ENCODE results near the gene TARS2. TPM values are rescaled to one million over a fixed set of nuclear protein-coding genes. Genes with fewer than 3 reads are reported as not detected.

TARS2 gene
- total and polyA plus RNA-seq, 2 donors, result 15.8 to 18.0 TPM

DNA sequence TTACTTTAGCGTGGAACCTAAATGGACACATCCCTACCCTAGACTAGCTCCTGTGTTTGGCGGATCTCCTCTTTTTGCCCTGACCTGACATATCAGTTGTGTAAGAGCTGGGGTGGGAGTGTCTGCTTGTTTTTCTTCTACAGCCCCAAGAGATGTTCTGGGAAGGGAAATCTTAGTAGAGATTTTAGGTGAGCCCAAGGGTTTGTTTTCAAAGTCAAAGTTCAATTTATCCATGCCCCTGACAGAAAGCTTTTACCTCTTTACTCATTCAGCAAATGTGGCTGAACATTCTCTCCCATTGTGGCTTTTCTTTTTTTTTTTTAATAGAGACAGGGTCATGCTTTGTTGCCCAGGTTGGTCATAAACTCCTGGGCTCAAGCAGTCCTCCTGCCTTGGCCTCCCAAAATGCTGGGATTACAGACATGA lies 7.3 kb upstream of the TARS2 start:
- 75% methylated on average over 2 of the region's 2 CpGs for WGBS
- H3K4me1 ChIP-seq (ENCODE audit: insufficient read depth), result peaks cover 2% of the 10 kb centered on the region
- no peak overlapping the region for H3K27ac ChIP-seq (ENCODE audit: low read depth)
- no peak for DNase-seq (ENCODE audit: extremely low spot score)
- no peaks in the 10 kb centered on the region for H3K36me3 ChIP-seq (ENCODE audit: insufficient read depth)
- no peak overlapping the region for H3K4me3 ChIP-seq (ENCODE audit: low read depth, low read length)

GRCh38 chr1:150484431-150484830 lies 2.8 kb upstream of the TARS2 start:
- 83% methylated on average over 5 of the region's 5 CpGs for WGBS
- H3K4me1 ChIP-seq (ENCODE audit: insufficient read depth), result no peaks in the 10 kb centered on the region
- no peak overlapping the region for H3K27ac ChIP-seq (ENCODE audit: low read depth)
- no peaks in the 10 kb centered on the region for H3K36me3 ChIP-seq (ENCODE audit: insufficient read depth)
- DNase-seq (ENCODE audit: extremely low spot score), result no peak
- no peak overlapping the region for H3K4me3 ChIP-seq (ENCODE audit: low read depth, low read length)

DNA sequence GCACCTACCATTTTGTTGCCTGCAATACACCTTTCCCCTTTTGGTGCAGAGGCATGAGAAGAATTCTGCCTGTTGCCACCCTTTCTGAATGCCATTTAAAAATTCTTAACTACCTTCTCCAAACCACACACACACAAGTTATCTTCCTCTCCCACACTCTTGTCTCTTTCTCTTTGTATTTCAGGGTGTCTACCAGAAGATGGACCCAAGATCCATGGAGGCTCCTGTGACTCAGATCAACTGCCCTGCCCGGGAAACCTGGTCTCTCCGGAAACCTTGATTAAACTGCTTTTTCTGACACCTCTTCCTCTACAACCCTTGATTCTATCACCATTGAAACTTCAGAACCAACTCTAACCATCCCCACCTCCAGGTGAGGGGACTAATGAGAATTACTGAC lies 2.4 kb upstream of the TARS2 start:
- WGBS, result 17% methylated on average over 2 of the region's 2 CpGs
- Histone ChIP-seq H3K4me3 (ENCODE audit: low read depth, low read length) (no peak overlapping the region), H3K27ac (ENCODE audit: low read depth) (no peak overlapping the region), H3K36me3 (ENCODE audit: insufficient read depth) (no peaks in the 10 kb centered on the region), H3K4me1 (ENCODE audit: insufficient read depth) (no peaks in the 10 kb centered on the region)
- DNase-seq (ENCODE audit: extremely low spot score), result no peak

DNA sequence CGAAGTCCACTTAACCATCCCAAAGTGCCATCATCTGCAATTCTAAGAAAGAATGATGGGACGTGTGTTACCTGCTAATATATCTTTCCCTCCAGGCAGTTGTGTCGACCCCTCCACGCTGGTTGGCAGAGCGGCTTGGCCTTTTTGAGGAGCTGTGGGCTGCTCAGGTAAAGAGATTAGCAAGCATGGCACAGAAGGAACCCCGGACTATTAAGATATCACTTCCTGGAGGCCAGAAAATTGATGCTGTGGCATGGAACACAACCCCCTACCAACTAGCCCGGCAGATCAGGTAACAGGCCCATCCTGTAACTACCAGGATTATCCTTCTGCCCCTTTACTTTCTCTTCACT lies 520 bp downstream of the TARS2 start:
- peaks cover 3% of the 10 kb centered on the region for H3K36me3 ChIP-seq (ENCODE audit: insufficient read depth)
- peak overlapping the region; percentile 58 for H3K4me3 ChIP-seq (ENCODE audit: low read depth, low read length)
- WGBS, result 6% methylated on average over 7 of the region's 7 CpGs
- H3K27ac ChIP-seq (ENCODE audit: low read depth), result no peak overlapping the region
- DNase-seq (ENCODE audit: extremely low spot score), result no peak
- no peaks in the 10 kb centered on the region for H3K4me1 ChIP-seq (ENCODE audit: insufficient read depth)

DNA sequence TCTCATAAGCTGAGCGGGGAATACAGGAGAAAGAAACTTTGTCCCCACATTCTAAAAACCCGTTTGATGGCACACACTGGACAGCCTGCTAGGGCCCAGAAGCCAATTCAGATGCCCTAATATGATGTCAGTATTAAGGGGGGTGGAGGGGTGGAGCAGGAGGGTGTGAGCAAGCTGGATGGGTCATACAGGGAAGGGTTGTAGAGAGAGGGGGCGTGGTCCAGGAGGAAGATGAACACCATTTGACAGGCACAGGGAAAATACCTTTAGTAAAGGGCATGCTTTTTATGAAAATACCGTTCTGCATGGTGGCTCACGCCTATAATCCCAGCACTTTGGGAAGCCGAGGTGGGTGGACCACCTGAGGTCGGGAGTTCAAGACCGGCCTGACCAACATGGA lies 6.0 kb downstream of the TARS2 start:
- no peak for DNase-seq (ENCODE audit: extremely low spot score)
- Histone ChIP-seq H3K4me1 (ENCODE audit: insufficient read depth) (no peaks in the 10 kb centered on the region), H3K36me3 (ENCODE audit: insufficient read depth) (peaks cover 3% of the 10 kb centered on the region), H3K4me3 (ENCODE audit: low read depth, low read length) (no peak overlapping the region), H3K27ac (ENCODE audit: low read depth) (no peak overlapping the region)
- WGBS, result 98% methylated on average over 8 of the region's 8 CpGs

DNA sequence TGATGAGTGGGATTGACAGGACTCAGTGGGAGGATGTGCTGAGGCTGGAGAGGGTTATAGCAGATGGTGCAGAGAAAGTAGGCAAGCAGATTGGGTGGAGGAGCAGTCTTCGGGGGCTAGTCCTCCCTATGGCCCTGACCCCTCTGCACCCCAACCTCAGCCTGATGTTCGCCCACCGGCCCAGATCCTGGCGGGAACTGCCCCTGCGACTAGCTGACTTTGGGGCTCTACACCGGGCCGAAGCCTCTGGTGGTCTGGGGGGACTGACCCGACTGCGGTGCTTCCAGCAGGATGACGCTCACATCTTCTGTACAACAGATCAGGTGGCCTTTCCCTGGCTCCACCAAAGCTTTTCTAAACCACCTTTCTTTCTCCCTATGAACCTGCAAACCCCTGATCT lies 11.1 kb downstream of the TARS2 start:
- DNase-seq (ENCODE audit: extremely low spot score), result no peak
- Histone ChIP-seq H3K36me3 (ENCODE audit: insufficient read depth) (no peaks in the 10 kb centered on the region), H3K4me1 (ENCODE audit: insufficient read depth) (no peaks in the 10 kb centered on the region), H3K4me3 (ENCODE audit: low read depth, low read length) (no peak overlapping the region), H3K27ac (ENCODE audit: low read depth) (no peak overlapping the region)
- WGBS, result 98% methylated on average over 10 of the region's 10 CpGs

DNA sequence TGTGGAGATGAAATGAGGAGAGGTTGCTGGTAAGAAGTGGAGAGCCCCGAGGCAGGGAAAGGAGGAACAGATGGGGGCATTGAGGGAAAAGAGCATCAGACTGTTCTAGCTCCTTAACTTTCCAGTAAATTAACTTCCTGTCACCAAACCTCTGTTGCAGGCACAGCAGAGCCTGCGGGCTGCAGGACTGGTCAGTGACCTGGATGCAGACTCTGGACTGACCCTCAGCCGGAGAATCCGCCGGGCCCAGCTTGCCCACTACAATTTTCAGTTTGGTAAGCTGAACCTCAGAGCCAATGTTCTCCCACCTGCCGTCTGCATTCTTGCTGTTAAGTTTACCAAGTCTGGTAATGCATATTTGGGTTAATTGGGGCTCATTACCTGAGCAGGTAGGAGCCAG lies 18.2 kb downstream of the TARS2 start:
- Histone ChIP-seq H3K4me3 (ENCODE audit: low read depth, low read length) (no peak overlapping the region), H3K4me1 (ENCODE audit: insufficient read depth) (no peaks in the 10 kb centered on the region), H3K27ac (ENCODE audit: low read depth) (no peak overlapping the region), H3K36me3 (ENCODE audit: insufficient read depth) (peaks cover 4% of the 10 kb centered on the region)
- no peak for DNase-seq (ENCODE audit: extremely low spot score)
- WGBS, result 93% methylated on average over 6 of the region's 6 CpGs

- Histone ChIP-seq H3K4me1 (ENCODE audit: insufficient read depth) (no peaks in the 10 kb centered on the region), H3K27ac (ENCODE audit: low read depth) (peak within 1 kb of the TSS; percentile 44), H3K36me3 (ENCODE audit: insufficient read depth) (peaks cover 4% of the 10 kb centered on the region), H3K4me3 (ENCODE audit: low read depth, low read length) (no peak within 1 kb of the TSS)
- 42% methylated on average over 7 of the region's 7 CpGs for WGBS
- DNase-seq (ENCODE audit: extremely low spot score), result no peak
These were observed 21.0 kb downstream of the TARS2 start, which contains the start of gene ECM1 for GRCh38 chr1:150507912-150508864. Gene ECM1, plus strand, starts transcription at chr1:150508109. Its CDS starts 101 bp downstream, at chr1:150508210.

DNA sequence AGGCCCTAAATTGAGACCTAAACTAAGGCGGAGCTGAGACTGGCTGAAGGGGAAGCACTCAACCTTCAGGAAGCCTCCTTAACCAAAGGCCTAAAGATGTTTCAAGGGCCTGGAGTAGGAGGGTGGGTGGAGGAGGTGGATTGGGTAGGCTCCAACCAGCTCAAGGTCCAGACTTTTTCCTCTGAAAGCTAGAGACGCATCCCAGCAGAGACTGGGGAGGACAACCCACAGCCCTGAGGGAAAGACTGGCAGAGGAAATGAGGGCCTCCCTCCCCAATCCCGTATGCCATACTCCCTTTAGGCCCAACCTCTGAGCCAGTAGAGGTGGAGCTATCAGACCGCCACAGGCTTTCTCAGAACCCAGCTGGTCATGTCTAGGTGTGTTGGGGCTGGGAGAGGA lies 21.8 kb downstream of the TARS2 start:
- DNase-seq (ENCODE audit: extremely low spot score), result no peak
- 62% methylated on average over 4 of the region's 4 CpGs for WGBS
- H3K36me3 ChIP-seq (ENCODE audit: insufficient read depth), result peaks cover 4% of the 10 kb centered on the region
- no peaks in the 10 kb centered on the region for H3K4me1 ChIP-seq (ENCODE audit: insufficient read depth)
- no peak overlapping the region for H3K4me3 ChIP-seq (ENCODE audit: low read depth, low read length)
- H3K27ac ChIP-seq (ENCODE audit: low read depth), result no peak overlapping the region

DNA sequence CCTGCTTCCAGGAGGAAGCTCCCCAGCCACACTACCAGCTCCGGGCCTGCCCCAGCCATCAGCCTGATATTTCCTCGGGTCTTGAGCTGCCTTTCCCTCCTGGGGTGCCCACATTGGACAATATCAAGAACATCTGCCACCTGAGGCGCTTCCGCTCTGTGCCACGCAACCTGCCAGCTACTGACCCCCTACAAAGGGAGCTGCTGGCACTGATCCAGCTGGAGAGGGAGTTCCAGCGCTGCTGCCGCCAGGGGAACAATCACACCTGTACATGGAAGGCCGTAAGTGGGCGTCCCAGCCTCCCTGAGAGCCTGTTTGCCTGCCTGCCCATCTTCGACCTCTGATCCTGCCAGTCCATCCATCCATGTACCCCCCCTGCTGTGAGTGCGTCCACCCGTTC lies 24.3 kb downstream of the TARS2 start:
- DNase-seq (ENCODE audit: extremely low spot score), result no peak
- WGBS, result 94% methylated on average over 12 of the region's 12 CpGs
- Histone ChIP-seq H3K27ac (ENCODE audit: low read depth) (no peak overlapping the region), H3K4me3 (ENCODE audit: low read depth, low read length) (no peak overlapping the region), H3K36me3 (ENCODE audit: insufficient read depth) (no peaks in the 10 kb centered on the region), H3K4me1 (ENCODE audit: insufficient read depth) (no peaks in the 10 kb centered on the region)

GRCh38 chr1:150511985-150512660 lies 24.9 kb downstream of the TARS2 start:
- DNase-seq (ENCODE audit: extremely low spot score), result no peak

GRCh38 chr1:150512846-150513245 lies 25.6 kb downstream of the TARS2 start:
- 44% methylated on average over 2 of the region's 2 CpGs for WGBS
- no peak overlapping the region for H3K4me3 ChIP-seq (ENCODE audit: low read depth, low read length)
- H3K27ac ChIP-seq (ENCODE audit: low read depth), result no peak overlapping the region
- no peaks in the 10 kb centered on the region for H3K4me1 ChIP-seq (ENCODE audit: insufficient read depth)
- no peaks in the 10 kb centered on the region for H3K36me3 ChIP-seq (ENCODE audit: insufficient read depth)
- no peak for DNase-seq (ENCODE audit: extremely low spot score)

More at GRCh38 chr1:150511985-150512660, 24.9 kb downstream of the TARS2 start:
- Histone ChIP-seq H3K27ac (ENCODE audit: low read depth) (no peak overlapping the region), H3K4me1 (ENCODE audit: insufficient read depth) (no peaks in the 10 kb centered on the region), H3K4me3 (ENCODE audit: low read depth, low read length) (no peak overlapping the region), H3K36me3 (ENCODE audit: insufficient read depth) (no peaks in the 10 kb centered on the region)
- 87% methylated on average over 17 of the region's 17 CpGs for WGBS

GRCh38 chr1:150513351-150513791 lies 26.2 kb downstream of the TARS2 start:
- H3K4me1 ChIP-seq (ENCODE audit: insufficient read depth), result no peaks in the 10 kb centered on the region
- DNase-seq (ENCODE audit: extremely low spot score), result no peak
- no peaks in the 10 kb centered on the region for H3K36me3 ChIP-seq (ENCODE audit: insufficient read depth)
- WGBS, result 71% methylated on average over 7 of the region's 7 CpGs
- no peak overlapping the region for H3K27ac ChIP-seq (ENCODE audit: low read depth)
- H3K4me3 ChIP-seq (ENCODE audit: low read depth, low read length), result no peak overlapping the region

- 91% methylated on average over 9 of the region's 9 CpGs for WGBS
- no peaks in the 10 kb centered on the region for H3K4me1 ChIP-seq (ENCODE audit: insufficient read depth)
- no peak overlapping the region for H3K27ac ChIP-seq (ENCODE audit: low read depth)
- H3K4me3 ChIP-seq (ENCODE audit: low read depth, low read length), result no peak overlapping the region
- DNase-seq (ENCODE audit: extremely low spot score), result no peak
- H3K36me3 ChIP-seq (ENCODE audit: insufficient read depth), result no peaks in the 10 kb centered on the region
These were observed 27.0 kb downstream of the TARS2 start for GRCh38 chr1:150514260-150514659.
